ENCODE data around the gene SLC31A1. TPM values are rescaled to one million over a fixed set of nuclear protein-coding genes. Genes with fewer than 3 reads are reported as not detected.
A peak's percentile ranks its signal among the peaks of the same experiment; 100 is the strongest.
"Not testable (repeated sequence)": the region's sequence is repeated elsewhere in the genome, so short reads cannot be mapped to it uniquely, and the experiment has no call there.

The SLC31A1 gene
- total and polyA plus RNA-seq, 5 donors, result 6.0 to 20.7 (median 13.3) TPM

DNA sequence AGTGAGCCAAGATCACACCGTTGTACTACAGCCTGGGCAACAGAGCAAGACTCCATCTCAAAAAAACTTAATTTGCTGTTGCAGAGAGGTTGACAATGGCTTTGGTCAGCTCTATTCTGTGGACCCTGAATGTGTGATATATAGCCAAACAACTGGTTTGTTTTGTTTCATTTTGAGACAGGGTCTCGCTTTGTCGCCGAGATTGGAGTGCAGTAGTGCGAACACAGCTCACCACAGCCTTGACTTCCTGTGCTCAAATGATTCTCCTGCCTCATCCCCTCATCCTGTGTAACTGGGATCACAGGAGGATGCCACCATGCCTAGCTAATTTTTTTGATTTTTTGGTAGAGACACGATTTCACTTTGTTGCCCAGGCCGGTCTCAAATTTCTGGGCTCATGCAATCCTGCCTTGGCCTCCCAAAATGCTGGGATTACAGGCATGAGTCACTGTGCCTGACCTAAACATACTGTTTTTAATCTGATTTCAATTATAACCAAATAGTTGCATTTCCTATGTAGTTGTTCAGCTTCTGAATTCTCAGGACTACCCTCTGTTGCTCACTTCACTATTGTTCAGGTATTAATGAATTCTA is 72.0 kb downstream of the SLC31A1 start:
- ATAC-seq (no peak), DNase-seq (no peak)
- H3K4me1 ChIP-seq (ENCODE audit: control insufficient read depth, insufficient read depth, low read length), result no peaks in the 10 kb centered on the region
- H3K4me3 ChIP-seq (ENCODE audit: low read length), result no peak overlapping the region
- no peaks in the 10 kb centered on the region for H3K27me3 ChIP-seq (ENCODE audit: control insufficient read depth, insufficient read depth)
- H3K9me3 ChIP-seq (ENCODE audit: control insufficient read depth, low read length), result no peaks in the 10 kb centered on the region
- no peak overlapping the region for H3K27ac ChIP-seq (ENCODE audit: low read length)
- intact Hi-C loops (cut with DNase I), result no loop called here
- WGBS, result 89% methylated on average over 7 of the region's 7 CpGs

DNA sequence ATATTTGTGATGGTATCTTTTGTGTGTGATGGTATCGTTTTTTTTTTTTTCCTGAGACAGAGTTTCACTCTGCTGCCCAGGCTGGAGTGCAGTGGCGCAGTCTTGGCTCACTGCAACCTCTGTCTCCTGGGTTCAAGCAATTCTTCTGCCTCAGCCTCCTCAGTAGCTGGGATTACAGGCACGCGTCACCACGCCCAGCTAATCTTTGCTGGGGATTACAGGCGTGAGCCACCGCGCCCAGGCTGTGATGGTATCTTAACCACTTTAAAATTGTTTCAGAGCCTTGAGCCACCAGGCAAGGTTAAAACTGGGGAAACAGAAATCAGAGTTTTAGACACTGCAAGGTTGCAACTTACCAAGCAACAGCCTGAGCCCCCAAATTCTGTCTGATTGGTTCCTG is 74.9 kb downstream of the SLC31A1 start:
- H3K27me3 ChIP-seq (ENCODE audit: control insufficient read depth, insufficient read depth); intact Hi-C loops (cut with DNase I); H3K4me3 ChIP-seq (ENCODE audit: low read length); H3K9me3 ChIP-seq (ENCODE audit: control insufficient read depth, low read length); DNase-seq; H3K4me1 ChIP-seq (ENCODE audit: control insufficient read depth, insufficient read depth, low read length); ATAC-seq; H3K27ac ChIP-seq (ENCODE audit: low read length): not testable (repeated sequence)
- 88% methylated on average over 8 of the region's 8 CpGs for WGBS

DNA sequence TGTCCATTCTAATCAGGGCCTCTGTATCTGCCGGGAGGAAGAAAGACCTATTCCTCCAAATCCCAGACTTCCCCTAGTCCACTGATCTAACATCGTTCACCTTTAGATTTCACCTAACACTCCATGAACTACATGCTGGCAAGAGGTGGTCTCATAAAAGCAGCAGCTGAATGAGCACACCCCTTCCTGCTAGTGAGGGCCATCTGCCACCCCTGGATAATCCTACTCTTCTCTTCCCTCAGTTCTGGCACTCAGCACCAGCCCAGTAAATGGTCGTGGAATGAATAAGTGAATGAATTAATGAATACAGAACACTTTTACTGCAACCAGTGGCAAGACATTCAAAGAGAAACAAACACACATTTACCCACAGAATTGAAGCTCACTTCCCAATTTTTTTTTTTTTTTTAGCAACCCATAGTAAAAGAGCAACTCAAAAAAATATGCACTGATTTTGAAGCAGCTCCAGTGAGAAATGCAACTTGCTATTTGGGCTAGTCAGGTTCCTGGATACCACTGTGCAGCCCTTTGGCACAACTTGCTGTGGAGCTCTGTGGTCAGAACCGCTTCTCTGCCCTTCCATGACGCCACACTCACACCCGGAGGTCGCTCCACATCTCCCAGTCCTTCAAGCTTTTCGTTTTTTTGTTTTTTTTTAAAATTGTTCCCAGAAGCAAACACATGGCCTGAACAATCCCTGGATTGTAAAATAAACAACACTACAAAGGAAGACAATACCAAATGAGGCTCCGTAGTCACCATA is 75.6 kb downstream of the SLC31A1 start:
- Histone ChIP-seq H3K4me1 (ENCODE audit: control insufficient read depth, insufficient read depth, low read length) (no peaks in the 10 kb centered on the region), H3K4me3 (ENCODE audit: low read length) (no peak overlapping the region), H3K27me3 (ENCODE audit: control insufficient read depth, insufficient read depth) (no peaks in the 10 kb centered on the region), H3K27ac (ENCODE audit: low read length) (no peak overlapping the region), H3K9me3 (ENCODE audit: control insufficient read depth, low read length) (no peaks in the 10 kb centered on the region)
- intact Hi-C loops (cut with DNase I), result no loop called here
- 75% methylated on average over 9 of the region's 9 CpGs for WGBS
- no peak for DNase-seq
- ATAC-seq, result no peak

DNA sequence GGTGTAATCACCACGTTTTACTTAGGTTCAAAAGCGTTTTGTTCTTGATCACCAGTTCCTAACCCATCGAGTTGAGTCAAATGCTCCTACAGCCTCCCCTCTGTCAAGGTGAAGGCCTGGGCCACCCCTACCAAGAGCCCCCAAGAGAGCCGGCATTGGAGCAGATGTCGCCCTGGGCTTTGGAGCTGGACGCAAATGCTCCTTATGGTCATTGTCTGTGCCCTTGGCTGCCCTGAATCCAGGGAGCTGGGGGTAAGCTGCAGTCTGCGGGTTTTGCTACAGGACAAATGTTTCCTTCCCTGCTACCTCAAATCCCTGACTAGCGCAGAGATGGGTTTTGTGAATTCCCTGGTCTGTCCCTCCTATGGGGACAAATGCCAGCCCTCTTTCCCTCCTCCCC is 77.0 kb downstream of the SLC31A1 start:
- Histone ChIP-seq H3K4me1 (ENCODE audit: control insufficient read depth, insufficient read depth, low read length) (no peaks in the 10 kb centered on the region), H3K4me3 (ENCODE audit: low read length) (no peak overlapping the region), H3K9me3 (ENCODE audit: control insufficient read depth, low read length) (no peaks in the 10 kb centered on the region), H3K27ac (ENCODE audit: low read length) (no peak overlapping the region), H3K27me3 (ENCODE audit: control insufficient read depth, insufficient read depth) (no peaks in the 10 kb centered on the region)
- ATAC-seq (no peak), DNase-seq (no peak)
- 86% methylated on average over 8 of the region's 8 CpGs for WGBS
- intact Hi-C loops (cut with DNase I), result no loop called here

GRCh38 chr9:113298924-113299770 is 77.8 kb downstream of the SLC31A1 start:
- Histone ChIP-seq H3K27ac (ENCODE audit: low read length) (no peak overlapping the region), H3K27me3 (ENCODE audit: control insufficient read depth, insufficient read depth) (no peaks in the 10 kb centered on the region), H3K4me1 (ENCODE audit: control insufficient read depth, insufficient read depth, low read length) (no peaks in the 10 kb centered on the region), H3K4me3 (ENCODE audit: low read length) (no peak overlapping the region), H3K9me3 (ENCODE audit: control insufficient read depth, low read length) (no peaks in the 10 kb centered on the region)
- intact Hi-C loops (cut with DNase I), result no loop called here
- WGBS, result 86% methylated on average over 15 of the region's 15 CpGs
- DNase-seq (no peak), ATAC-seq (no peak)

GRCh38 chr9:113299800-113300292 is 78.5 kb downstream of the SLC31A1 start:
- no peak overlapping the region for H3K27ac ChIP-seq (ENCODE audit: low read length)
- no peaks in the 10 kb centered on the region for H3K27me3 ChIP-seq (ENCODE audit: control insufficient read depth, insufficient read depth)
- no peaks in the 10 kb centered on the region for H3K4me1 ChIP-seq (ENCODE audit: control insufficient read depth, insufficient read depth, low read length)
- H3K9me3 ChIP-seq (ENCODE audit: control insufficient read depth, low read length), result no peaks in the 10 kb centered on the region
- intact Hi-C loops (cut with DNase I), result no loop called here
- WGBS, result 25% methylated on average over 8 of the region's 8 CpGs
- peak in 1 of 2 donors; percentile 39 for ATAC-seq
- H3K4me3 ChIP-seq (ENCODE audit: low read length), result no peak overlapping the region
- DNase-seq, result no peak

DNA sequence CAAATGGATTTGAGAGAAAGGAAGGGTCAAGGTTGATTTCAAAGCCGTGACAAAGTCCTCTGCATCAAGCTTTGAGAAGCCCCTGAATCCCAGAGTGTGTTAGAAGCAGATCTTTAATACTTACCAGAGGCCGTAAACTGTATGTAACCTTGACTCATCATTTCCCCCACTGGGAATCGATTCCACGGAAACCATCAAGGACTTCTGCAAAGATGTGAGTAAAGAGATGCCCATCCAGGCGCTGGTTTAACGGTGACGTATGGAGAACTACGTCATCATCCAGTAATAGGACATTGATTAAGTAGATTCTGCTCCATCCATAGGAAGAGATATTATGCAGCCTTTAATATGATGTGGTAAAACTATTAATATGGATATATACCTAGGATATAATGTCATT is 80.2 kb downstream of the SLC31A1 start:
- H3K27ac ChIP-seq (ENCODE audit: low read length), result no peak overlapping the region
- no peaks in the 10 kb centered on the region for H3K9me3 ChIP-seq (ENCODE audit: control insufficient read depth, low read length)
- intact Hi-C loops (cut with DNase I), result no loop called here
- H3K27me3 ChIP-seq (ENCODE audit: control insufficient read depth, insufficient read depth), result no peaks in the 10 kb centered on the region
- 89% methylated on average over 8 of the region's 8 CpGs for WGBS
- H3K4me3 ChIP-seq (ENCODE audit: low read length), result no peak overlapping the region
- DNase-seq (no peak), ATAC-seq (no peak)
- H3K4me1 ChIP-seq (ENCODE audit: control insufficient read depth, insufficient read depth, low read length), result no peaks in the 10 kb centered on the region

DNA sequence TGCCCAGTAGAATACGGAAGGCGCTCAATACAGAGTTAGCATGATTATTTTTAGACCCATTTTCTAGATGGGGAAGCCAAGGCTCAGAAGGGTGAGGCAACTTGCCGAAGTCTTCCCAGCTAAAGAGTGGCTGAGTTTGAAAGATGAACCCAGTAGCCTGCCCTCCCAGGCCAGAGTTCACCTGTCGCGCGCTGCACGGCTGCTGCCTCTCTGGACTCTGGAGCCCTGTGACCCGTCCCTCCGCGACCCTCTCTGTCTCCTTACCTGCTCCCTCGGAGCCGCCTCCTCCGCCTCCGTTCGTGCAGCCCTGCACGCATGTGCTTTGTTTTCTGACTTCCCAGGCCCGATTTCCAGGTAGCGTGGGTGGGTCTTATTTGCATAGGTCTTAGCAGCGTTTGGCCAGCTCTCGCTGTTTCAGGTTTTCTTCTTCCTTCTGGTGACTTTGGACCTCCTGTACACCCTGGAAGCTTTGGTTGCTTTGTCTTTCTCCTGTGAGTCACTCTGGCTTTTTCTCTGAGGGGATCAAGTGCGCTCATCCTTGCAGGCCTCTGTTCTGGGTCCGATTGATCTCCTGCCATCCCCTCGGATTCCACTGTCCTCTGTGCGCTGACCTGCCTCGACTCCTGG is 81.6 kb downstream of the SLC31A1 start, which contains the start of gene RNF183:
RNF183 (minus strand) TSS at position 585 of the 627 bp plus-strand sequence. CDS start 5,192 bp downstream, outside the sequence.
- H3K27me3 ChIP-seq (ENCODE audit: control insufficient read depth, insufficient read depth), result no peaks in the 10 kb centered on the region
- no peak within 1 kb of the TSS for H3K27ac ChIP-seq (ENCODE audit: low read length)
- WGBS, result 81% methylated on average over 25 of the region's 25 CpGs
- no peak within 1 kb of the TSS for H3K4me3 ChIP-seq (ENCODE audit: low read length)
- intact Hi-C loops (cut with DNase I), result no loop called here
- DNase-seq (no peak), ATAC-seq (no peak)
- no peaks in the 10 kb centered on the region for H3K4me1 ChIP-seq (ENCODE audit: control insufficient read depth, insufficient read depth, low read length)
- no peaks in the 10 kb centered on the region for H3K9me3 ChIP-seq (ENCODE audit: control insufficient read depth, low read length)

- Histone ChIP-seq H3K4me3 (ENCODE audit: low read length) (no peak overlapping the region), H3K27me3 (ENCODE audit: control insufficient read depth, insufficient read depth) (no peaks in the 10 kb centered on the region), H3K9me3 (ENCODE audit: control insufficient read depth, low read length) (no peaks in the 10 kb centered on the region), H3K4me1 (ENCODE audit: control insufficient read depth, insufficient read depth, low read length) (no peaks in the 10 kb centered on the region), H3K27ac (ENCODE audit: low read length) (no peak overlapping the region)
- intact Hi-C loops (cut with DNase I), result loop anchor here in 1 of 4 donors (5.0 kb wide), 1 partner anchor 101 kb away; no protein-coding TSS in a partner anchor
- DNase-seq (no peak), ATAC-seq (no peak)
- 79% methylated on average over 1 of the region's 1 CpG for whole genome bisulfite sequencing
Observed at GRCh38 chr9:113306566-113306965, 85.2 kb downstream of the SLC31A1 start.

DNA sequence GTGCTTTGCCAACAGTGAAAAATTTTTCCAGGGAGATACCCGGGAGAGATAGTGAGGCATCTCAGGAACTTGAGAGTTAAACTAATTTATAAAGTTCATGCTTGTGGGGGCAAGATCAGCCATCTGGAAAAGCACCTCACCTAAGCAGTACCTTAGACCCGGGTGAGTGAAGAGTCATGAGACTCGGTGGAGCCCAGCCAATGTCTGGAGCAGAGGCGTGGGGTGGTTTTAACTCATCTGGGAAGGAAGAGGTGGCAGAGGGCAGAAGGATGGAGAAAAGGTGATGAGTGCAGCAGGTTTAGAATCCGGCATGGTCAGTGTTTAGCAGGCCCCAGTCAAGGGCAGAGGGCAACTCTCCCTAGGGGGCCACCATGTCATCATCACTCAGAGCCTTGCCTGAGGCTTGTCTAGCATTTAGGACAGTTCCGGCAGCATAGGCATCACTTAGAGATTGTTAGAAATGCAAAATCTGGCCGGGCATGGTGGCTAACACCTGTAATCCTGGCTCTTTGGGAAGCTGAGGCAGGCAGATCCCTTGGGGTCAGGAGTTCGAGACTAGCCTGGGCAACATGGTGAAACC is 86.1 kb downstream of the SLC31A1 start:
- 54% methylated on average over 8 of the region's 8 CpGs for WGBS
- intact Hi-C loops (cut with DNase I), result loop anchor here in 1 of 4 donors (5.0 kb wide), 1 partner anchor 100 kb away; no protein-coding TSS in a partner anchor
- H3K27me3 ChIP-seq (ENCODE audit: control insufficient read depth, insufficient read depth), result no peaks in the 10 kb centered on the region
- no peak overlapping the region for H3K4me3 ChIP-seq (ENCODE audit: low read length)
- DNase-seq, result no peak
- no peak overlapping the region for H3K27ac ChIP-seq (ENCODE audit: low read length)
- no peaks in the 10 kb centered on the region for H3K4me1 ChIP-seq (ENCODE audit: control insufficient read depth, insufficient read depth, low read length)
- no peak for ATAC-seq
- H3K9me3 ChIP-seq (ENCODE audit: control insufficient read depth, low read length), result no peaks in the 10 kb centered on the region

Data from right cardiac atrium (tissue), 5 donors.